Ramos (cell line): Measurements from ENCODE around the gene BTBD17.

Experiments
- in situ Hi-C: fragments of 300-500 bp; cut with MboI; formaldehyde crosslinking; loops from one replicate; pipeline ENCODE4 v1.14.3; 2022; ENCODE audit warnings: low sequenced_read_pairs; ENCODE audit not compliant: unreplicated experiment

The BTBD17 gene

DNA sequence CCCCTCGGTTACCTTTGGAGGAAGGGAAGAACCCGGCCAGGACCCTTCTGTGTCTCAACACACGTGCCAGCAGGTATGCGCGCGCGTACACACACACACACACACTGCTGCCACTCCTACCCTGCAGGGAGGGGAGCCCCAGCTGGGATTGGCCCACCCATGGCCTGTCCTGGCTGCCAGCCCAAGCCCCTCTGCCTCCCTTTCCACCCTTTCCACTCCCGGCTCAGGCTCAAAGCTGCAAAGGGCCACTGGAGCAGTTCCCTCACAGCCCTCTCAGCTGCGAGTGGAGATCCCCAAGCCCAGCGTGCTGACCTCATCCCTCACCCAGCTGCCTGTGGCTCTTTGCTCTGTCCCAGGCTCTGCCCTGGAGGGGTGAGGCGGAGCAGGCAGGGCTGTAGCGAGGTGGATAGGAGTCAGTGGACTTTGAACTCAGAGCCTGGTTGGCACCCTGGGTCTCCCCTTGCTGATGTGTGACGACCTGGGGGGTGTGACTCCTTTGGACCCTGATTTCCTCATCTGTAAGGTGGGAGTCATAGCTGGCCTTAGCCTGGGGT is 21.1 kb downstream of the BTBD17 start:
- in situ Hi-C loops, result no loop called here

DNA sequence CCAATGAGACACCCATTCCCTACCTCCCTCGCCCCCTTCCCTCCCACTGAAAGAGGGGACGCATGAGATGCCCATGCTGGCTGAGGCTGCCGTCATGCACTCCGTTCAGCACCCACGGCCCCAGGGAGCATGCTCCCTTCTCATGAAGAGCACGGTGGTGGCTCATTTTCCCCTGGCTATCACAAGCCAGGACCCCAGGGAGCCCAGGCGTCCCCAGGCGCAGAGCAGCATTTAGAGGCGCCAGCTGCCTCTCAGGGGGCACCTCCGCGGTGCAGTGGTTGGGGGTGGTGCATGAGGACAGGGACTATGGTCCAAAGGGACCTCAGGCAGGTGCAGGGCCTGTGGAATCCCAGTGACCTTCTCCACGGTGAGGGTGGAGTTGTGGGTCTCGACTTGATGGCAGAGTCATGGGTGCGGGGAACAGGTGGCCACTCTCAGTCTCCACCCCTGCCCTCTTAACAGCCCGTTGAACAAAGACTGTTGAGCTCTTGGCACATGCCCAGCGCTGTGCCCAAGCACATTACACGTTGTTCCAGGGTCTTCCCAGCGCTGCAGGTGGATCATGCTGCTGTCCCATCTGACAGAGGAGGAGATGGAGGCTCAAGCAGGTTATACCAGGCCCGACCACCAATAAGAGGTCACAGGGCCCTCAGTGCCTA is 22.0 kb downstream of the BTBD17 start:
- in situ Hi-C loops, result no loop called here

DNA sequence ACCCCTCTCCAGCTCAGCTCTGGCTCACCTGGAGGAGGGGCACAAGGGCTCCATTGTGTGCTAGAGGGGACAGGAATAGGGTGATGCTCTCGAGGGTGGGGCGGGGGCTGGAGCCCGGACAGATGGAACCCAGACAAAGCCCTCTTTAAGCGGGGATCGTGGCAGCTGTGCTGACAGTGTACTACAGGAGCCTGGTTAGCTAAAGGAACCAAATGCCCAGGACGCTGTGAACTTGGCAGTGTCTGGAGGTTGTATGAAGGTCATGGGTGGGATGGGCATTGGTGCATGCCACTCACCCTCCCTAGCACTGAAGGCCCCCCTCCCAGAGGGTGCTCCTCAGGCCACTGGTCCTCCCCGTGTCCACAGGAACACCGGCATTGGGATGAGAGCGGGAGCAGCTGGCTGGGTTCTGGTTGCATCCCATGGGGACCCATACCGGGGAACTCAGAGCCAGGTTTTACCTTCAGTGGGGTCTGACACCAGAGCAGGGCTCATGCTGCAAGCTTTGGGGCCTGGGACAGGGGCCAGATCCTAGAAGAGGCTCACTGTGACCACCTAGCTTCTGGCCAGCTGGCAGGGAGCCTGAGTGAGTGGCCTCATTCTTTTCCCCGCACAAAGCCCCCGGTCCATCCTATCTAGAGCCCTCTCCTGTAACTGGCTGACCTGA is 23.7 kb downstream of the BTBD17 start:
- in situ Hi-C loops, result no loop called here

DNA sequence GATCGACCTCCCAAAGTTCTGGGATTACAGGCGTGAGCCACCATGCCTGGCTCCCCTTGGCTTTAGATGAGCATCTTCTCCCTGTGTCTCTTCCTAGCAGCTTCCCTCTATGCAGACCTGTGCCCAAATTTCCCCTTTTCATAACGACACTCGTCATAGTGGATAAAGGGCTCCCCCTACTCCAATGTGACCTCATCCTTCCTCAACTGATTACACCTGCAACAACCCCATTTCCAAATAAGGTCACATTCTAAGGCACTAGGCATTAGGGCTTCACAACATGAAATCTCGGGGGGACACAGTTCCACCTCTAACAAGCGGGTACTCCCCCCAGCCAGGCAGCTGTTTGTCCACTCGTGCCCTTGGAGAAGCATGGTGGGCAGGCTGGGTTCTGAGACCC is 25.4 kb downstream of the BTBD17 start:
- in situ Hi-C loops, result no loop called here

DNA sequence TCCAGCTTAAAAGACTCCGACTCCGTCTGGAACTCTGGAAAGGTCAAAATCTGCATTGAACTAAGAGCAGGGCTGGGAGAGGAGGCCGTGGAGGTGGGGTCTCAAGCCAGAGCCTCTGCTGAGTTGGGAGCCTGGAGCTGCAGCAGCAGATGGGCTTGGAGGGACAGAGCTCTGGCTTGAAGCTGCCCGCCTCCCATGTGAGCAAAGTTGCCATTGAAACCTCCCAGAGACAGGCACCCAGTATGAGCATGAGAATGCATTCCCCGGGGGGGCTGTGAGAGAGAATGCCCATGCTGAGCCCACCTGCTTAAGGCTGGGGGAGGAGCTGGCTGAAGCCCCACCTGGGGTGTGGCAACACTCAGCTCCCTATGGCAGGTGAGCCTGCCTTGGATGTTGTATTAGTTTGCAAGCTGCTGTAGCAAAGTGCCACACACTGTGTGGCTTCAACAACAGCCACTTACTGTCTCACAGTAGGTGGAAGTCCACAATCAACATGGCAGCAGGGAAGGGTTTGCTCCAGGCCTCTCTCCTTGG is 26.1 kb downstream of the BTBD17 start:
- in situ Hi-C loops, result no loop called here

DNA sequence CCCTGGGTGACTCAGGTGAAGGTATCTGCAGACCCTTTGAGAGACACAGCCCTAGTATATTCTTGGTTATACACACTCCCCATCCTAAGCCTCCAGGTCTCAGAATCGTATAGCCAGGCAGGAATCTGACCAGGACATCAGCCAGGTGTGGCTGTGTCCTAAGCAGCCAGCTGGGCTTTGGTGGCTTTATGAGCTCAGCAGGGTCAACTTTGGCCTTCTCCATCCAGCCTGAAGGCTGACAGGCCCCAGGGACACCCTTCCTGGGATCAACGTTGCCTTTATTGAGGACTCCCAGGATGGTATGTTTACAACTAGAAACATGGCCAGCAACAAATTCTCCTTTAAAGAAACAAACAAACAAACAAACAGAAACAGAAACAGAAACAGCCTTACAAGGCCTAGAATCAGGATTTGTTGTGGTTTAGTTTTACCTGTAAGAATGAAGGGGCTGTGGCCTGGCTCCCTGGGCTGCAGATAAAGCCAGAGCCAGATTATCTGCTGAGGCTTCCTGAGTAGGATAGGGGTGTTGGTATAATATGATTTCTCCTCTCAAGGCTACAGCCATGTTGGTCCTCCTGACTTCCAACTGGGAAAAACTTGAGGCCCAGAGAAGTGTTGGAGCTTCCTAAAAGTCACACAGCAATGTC is 27.2 kb downstream of the BTBD17 start:
- in situ Hi-C loops, result no loop called here

DNA sequence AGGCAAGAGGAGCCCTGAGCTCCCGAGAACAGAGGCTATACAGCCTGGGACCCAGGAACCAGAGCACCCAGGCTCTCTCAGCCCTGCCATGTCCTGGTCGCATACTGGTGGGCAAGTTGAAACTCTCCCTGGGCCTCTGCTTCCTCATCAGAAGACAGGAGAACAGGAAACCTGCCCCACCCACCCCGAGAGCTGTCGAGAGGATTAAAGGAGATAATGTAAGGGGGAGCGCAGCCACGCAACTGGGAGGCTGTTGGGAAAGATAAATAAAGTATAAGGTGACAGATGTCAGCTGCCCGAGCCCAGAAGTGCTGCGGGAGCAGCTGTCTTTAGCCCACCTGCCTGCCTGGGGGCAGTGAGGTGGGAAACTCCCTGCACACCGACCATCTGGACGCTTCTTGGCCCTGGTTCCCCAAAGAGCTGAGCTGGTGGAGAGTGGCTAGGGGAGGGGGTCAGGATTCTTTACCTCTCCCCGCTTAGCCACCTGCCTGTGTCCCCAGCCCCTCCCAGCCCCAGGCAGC is 28.8 kb downstream of the BTBD17 start:
- in situ Hi-C loops, result no loop called here

DNA sequence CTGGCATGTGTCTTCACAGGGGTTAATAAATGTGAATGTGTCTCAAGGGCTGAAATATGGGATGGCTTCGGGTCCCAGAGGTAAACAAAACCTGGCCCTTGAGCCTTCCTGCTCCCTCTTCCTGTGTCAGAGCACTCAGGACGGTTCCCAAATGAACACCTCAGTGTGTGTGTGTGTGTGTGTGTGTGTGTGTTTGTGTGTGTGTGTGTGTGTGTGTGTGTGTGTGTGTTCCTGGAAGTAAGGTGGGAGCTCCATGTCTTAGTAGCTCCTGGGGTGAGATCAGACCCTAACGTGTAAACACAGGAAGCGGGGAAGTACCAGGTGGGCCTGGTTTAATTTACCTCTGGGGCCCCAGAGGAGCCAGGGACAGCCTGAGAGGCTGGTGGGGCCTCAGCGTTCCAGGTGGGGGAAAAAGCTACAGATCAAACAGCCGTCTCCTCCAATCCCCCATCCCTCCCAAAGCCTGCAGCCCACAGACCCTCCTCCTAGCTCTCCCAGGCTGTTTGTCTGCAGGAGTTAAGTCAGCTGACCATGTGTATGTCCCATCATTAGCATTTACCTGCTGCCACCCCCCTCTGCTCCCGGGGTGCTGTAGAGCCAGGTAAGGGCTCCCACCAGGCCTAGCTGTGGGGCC is 29.5 kb downstream of the BTBD17 start:
- in situ Hi-C loops, result no loop called here

DNA sequence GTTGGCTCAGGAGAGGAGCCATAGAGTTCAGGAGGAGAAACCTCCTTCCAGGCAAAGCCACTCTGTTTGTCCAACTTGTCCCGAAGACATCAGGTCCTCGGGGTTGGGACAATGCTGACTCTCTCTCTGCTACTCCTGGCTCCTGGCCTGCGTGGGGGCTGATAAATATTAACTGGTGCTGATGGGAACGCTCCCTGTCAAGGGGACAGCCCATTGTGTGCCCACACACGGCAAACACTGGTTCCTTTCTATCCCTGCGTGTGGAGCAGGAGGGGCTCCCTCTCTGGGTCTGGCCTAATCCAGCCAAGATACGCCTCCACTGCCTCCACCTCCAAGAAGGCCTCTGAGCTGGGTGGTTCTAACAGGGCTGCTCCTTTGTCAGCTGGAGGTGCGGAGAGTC is 31.2 kb downstream of the BTBD17 start:
- in situ Hi-C loops, result no loop called here

DNA sequence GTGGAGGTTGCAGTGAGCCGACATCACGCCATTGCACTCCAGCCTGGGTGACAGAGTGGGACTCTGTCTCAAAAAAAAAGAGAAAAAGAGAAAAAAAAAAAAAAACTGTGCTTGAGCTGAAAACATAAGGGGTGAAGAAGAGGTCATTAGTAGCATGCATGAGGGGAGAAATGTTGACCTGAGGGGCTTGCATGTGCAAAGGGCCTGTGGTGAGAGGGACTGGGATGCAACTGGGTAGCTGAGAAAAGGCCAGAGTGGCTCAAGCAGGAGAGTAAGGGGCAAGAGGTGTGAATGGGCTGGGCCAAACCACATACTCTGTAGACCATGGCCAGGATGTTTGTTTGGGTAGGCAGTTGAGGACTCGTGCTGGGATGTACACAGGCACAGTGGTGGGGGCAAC is 32.3 kb downstream of the BTBD17 start:
- in situ Hi-C loops, result no loop called here

DNA sequence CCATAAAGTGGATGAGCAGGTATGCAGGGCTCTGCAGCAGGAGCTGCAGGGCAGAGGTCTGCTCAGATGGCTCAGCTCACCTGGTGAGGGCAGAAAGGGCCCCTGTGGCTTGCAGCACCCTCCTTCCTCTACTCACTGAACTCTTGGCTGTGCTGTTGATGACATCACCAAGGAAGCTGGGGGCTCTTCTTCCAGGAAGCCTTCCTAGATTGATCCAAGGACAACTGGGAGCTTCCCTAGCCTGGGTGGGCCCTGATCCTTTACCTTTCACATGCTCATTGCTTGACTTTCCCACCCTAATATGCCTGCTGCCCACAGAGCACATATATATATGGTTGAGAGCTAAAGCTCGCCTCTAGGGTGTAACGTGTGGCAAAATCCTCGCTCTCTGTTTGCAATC is 33.2 kb downstream of the BTBD17 start:
- in situ Hi-C loops, result no loop called here

DNA sequence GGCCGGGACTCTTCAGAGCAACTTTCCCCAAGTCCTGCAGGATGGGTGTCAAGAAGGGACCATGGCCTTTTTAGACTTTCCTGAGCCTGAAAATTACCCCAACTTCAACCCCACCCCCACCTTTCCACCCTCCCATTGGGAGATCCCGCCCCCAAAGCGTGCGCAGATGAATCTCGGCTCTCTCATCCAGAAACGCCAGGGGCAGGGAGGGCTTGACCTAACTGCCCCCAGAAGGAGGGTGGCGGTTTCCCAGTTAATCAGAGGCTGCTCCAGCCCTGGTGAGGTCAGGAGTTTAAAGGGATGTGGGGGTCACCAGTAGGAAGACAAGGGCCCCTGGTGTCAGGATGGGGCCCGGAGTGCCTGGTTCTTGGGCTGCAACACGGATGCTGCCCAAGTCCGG is 35.2 kb downstream of the BTBD17 start:
- in situ Hi-C loops, result no loop called here

DNA sequence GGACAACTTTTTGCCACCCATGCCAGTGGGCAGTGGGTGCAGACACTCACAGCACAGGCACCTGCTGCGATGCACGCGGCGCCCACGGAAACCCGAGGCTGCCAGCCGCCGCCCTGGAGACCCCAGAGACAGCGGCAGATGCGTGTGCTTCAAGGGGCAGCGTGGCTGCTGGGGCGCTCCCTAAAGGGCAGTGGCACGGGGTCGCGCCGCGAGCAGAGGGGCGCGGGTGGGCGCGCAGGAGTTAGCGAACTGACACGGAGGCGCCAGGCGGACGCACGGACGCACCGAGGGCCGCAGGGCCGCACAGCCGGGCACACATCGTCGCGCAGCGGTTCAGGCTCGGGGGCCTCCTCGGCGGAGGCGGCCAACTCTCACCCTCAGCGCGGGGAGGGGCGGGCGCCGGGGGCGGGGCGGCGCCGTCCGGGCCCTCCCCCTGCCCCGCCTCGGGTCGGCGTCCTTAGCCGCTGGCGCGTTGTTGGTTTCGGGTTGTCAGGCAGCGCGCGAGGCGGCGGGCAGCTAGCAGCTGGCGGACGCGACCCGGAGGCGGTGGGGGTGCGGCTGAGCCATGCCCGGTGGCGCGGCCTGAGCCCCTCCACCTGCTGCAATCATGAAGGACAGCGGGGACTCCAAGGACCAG is 35.8 kb downstream of the BTBD17 start, which contains the start of gene KIF19:
TSS of gene KIF19 (plus strand) at position 484 of the 637 bp plus-strand sequence. CDS start at position 608, 124 bp downstream.
- in situ Hi-C loops, result no loop called here

DNA sequence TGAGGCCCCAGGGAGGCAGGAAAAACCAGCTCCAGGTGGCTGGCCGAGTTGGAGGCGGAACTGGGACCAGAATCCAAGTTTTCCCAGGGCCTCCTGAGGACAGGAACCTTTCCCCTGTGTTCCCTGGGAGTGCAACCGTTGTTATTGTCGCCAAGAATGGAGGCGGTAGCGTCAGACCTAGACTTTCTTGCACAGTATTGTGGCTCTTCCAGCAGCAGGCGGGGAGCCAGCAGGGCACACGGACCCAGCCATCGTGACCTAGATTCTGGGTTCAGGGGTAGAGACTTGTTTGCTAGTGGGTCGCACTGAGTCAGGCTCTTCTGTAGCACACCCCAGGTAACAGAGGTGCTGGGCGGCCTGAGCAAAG is 36.3 kb downstream of the BTBD17 start:
- in situ Hi-C loops, result no loop called here

DNA sequence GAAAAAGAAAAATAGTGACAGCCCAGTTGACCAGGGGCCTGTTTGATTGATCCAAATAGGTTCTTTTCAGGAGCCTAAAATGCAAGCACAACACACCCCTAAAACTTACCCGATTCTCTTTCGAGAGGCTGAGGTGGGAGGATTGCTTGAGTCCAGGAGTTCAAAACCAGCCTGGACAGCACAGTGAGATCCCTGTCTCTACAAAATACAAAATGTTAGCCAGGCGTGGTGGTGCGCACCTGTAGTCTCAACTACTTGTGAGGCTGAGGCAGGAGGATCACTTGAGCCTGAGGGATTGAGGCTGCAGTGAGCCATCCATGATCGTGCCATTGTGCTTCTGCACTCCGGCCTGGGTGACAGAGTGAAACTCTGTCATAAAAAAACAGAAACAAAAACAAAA is 37.1 kb downstream of the BTBD17 start:
- in situ Hi-C loops, result no loop called here

DNA sequence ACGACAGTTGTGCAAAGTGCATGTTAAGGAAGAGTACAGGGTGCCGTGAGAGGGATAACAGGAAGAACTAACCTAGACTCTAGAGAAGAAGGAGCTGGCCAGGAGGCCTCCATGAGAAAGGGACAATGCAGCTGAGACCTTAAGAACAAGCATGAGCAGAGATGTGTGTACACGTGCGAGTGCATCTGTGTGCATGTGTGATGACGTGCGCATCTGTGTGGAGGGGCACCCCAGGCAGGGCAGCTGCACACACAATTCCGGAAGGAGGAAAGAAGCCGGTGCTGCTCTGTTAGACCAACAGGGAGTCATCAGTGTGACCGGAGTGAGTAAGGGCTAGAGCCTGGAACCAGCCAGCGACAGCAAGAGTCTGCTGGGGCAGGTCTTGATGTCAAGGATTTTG is 43.3 kb downstream of the BTBD17 start:
- in situ Hi-C loops, result no loop called here

DNA sequence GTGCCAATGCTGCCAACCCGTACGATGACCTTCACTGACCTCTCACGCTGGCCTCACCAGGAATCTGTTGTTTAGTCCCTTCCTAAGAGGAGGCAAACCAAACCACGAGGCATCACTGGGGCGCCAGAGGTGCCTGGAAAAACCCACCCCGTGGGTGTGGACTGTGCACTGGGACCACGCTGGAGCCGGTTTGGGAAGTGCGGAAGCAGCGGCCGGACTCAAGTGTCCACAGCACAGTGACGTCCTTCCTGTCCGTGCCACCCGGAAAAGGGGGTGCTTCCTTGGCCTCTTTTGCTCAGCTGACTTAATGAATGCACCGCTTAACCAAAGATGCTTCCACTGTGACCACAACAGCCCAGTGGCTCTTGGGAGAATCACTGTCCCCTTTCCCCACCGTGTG is 44.6 kb downstream of the BTBD17 start:
- in situ Hi-C loops, result no loop called here

DNA sequence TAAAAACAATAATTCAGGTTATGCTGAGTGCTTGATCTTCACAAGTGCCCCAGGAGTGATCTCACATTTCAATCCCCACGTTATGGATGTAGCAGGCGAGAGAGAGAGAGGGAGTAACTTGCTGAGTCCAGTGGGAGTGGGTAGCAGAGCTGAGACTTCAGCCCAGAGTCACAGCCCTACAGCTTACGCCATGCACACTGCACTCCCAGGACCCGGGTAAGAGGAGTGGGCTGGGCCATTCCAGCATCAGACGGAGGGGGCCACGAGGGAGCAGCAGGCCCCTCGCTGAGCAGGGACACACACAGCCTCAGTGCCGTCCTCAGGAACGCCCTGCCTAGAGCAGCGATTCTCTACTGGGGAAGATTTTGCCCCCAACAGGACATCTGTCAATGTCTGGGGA is 45.4 kb downstream of the BTBD17 start:
- in situ Hi-C loops, result no loop called here

DNA sequence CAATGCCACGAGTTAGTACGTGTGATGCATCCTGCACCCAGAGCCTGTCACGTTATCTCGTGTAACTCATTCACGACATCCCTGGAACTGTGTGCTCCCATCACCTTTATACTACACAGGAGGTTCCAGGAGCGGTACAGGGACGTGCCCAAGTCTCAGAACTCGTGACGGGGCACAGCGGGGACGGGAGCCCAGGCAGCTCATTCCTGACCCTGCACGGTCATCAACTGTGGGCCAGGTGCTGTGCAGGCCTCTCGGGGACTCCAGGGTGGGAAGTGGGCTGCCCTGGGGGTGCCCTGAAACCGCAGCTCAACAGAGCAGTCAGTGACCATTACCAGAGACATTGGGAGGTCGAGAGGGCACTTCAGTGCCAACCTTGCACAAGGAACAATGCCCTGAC is 46.8 kb downstream of the BTBD17 start:
- in situ Hi-C loops, result no loop called here

DNA sequence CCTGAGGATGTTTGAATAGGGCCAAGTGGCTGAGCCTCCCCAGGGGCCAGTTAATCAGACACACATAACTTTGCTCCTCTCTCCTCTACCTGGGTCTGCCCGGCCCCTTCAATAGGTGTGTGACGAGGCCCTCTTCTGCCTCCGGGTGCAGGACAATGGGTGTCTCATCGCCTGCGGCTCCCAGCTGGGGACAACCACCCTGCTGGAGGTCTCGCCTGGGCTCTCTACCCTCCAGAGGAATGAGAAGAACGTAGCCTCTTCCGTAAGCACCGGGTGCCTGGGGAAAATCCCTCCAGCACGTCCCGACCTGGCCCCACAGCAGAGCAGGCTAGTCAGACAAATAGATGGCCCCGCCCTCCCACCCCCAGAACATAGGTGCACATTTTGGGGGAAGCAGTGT is 51.8 kb downstream of the BTBD17 start:
- in situ Hi-C loops, result no loop called here
